CD4-positive, alpha-beta T cell treated with Interleukin-6 at 100 ng/mL for 8 hours (primary cell): ENCODE measurements around the gene PARP12.
"Not testable (repeated sequence)": the region's sequence is repeated elsewhere in the genome, so short reads cannot be mapped to it uniquely, and the experiment has no call there.

Experiments used
- DNase-seq: peaks from one replicate; pipeline ENCODE4 v3.0.0-alpha.2; 2020; ENCODE audit warnings: mixed read lengths, low spot score

Gene PARP12

DNA sequence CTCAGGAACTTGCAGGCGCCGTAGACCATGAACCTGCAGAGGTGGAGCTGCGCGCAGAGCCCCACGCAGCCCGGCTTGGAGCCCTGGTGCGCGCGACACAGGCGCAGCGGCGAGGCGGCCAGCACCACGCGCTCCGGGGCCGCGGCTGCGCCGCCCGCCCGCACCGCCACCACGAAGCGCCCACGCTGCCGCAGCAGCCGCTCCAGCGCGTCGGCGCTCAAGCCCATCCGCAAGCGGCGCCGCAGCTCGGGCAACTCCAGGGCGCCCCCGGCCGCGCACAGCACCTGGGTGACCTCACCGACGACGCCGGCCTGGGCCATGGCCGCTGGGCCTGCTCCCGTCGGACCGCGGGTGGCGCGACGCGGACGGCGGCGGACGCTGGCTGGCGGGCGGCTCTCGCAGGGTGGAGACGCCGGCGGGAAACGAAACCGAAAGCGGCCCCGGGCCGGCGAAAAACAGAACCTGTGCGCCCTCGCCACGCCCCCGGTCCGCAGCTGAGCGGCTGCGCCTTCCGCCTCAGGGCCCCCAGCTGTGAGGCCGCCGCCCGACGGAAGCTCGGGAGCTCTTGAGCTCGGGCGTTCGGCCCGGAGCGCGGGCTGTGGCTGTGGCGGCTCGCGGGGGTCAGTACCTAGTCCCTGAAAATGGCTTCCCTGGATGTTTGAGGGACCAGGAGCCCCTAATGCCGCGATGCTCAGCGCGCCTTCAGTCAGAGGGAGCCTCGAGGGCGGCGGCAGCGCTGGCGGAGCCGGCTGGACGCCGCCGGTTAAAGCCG, at the start of gene PARP12:
PARP12 (minus strand) TSS at position 424 of the 772 bp plus-strand sequence; CDS start at position 320, 104 bp downstream.
- peak; percentile 85 for DNase-seq

DNA sequence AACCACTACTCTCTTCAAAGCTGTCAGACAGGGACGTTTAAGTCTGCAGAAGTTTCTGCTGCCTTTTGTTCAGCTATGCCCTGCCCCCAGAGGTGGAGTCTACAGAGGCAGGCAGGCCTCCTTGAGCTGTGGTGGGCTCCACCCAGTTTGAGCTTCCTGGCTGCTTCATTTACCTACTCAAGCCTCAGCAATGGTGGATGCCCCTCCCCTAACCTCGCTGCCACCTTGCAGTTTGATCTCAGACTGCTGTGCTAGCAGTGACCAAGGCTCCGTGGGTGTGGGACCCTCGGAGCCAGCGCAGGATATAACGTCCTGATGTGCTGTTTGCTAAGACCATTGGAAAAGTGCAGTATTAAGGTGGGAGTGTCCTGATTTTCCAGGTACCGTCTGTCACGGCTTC, 46.0 kb upstream of the PARP12 start:
- DNase-seq: not testable (repeated sequence)

DNA sequence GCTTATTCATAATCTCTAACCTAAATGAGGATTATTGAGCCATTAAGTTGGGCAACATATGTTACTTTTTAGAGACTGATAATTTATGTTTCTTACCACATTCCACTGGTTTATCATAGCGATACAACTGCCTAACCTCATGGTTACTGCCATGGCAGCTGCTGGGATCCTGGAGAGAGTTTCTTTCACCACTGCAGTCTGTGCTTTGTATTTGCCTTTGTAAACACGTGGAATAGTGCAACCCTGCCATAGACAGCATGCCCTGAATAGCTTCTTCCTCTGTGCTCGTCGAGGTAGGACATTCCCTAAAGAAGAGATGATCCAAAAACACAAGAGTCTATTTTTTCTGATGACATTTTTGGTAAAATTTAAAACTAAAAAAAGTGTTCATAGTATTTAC, 33.7 kb upstream of the PARP12 start:
- DNase-seq: no peak

DNA sequence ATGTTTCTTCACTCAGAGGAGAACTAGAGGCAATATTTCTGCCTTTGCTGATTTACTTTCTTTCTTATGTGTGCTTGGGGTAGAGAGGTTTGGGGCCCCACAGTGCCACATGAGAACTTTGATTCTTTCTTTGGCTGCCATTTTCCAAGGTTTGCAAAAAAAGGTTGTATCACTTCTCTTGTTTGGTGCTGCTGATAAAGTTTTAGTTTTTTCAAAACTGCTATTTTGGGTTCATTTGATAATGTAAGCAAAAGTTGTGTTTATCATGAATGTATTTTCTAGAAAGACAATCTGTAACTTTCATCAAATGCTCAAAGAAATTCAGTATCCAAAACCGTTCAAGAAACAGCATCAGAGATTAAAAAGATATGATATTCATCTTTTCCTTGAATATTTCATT, 30.6 kb upstream of the PARP12 start:
- no peak for DNase-seq

GRCh38 chr7:140085447-140085846, 22.7 kb upstream of the PARP12 start:
- DNase-seq: no peak

GRCh38 chr7:140084972-140085371, 22.2 kb upstream of the PARP12 start:
- DNase-seq: peak; percentile 15

DNA sequence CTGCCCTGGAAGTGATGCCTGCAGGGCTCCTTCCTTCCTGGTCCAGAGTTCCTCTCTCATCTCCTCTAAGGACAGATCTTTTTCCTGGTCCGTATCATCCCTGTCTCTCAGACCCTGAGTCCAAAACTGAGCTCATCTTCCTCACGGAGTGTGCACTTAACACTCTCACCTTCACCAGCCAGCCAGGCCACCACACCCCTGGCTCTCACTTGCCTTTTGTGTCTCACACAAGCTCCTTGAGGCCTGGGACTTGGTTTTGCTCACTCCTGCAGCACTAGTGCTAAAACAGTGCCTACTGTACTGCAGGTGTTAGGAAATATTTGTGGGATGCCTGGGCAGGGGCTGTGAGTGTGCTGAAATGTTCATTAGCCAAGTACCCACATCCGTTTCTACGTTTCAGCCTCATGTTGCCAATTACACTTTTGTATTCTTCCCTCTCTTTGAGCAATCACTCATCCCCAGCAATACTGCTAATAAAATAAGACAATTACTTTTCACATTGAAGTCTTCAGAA, 21.4 kb upstream of the PARP12 start:
- DNase-seq: no peak

DNA sequence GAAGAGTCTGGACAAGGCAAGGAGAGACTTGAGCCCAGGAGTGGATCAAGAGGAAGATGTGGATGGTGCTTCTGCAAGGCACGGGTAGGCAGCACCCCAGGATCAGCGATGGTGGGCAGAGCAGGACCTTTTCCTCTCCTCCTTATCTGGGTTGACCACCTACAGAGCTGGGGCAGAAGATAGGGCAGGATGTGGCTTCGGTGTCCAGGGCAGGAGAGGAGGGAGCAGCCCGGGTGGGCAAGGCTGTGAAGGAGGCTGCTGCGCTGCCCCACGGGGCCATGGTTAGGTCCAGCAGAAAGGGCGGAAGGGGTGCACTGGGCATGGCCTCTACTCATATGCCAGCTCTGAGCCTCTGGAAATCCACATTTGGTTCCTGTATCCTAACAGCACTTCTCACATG, 20.0 kb upstream of the PARP12 start:
- no peak for DNase-seq

DNA sequence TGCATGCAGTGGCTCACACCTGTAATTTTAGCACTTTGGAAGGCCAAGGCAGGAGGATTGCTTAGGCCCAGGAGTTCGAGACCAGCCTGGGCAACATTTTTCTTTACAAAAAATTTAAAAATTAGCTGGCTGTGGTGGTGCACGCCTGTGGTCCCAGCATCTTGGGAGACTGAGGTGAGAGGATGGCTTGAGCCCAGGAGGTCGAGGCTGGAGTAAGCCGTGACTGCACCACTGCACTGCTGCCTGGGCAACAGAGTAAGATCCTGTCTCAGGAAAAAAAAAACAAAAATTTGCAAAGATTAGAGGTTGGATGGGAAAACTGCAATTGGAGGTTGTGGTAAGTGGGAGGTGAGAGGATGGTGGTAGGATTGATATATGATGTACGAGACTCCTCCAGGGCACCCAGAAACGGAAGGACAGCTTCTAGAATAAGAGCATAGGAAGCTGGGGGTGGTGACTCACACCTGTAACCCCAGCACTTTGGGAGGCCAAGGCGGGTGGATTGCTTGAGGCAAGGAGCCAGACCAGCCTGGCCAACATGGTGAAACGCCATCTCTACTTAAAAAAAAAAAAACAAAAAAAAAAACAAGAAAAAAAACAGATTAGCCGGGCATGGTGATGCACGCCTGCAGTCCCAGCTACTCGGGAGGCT, 19.1 kb upstream of the PARP12 start:
- DNase-seq: no peak

- DNase-seq: no peak
Observed at GRCh38 chr7:140080919-140081318, 18.2 kb upstream of the PARP12 start.

GRCh38 chr7:140079121-140079536, 16.4 kb upstream of the PARP12 start:
- no peak for DNase-seq

DNA sequence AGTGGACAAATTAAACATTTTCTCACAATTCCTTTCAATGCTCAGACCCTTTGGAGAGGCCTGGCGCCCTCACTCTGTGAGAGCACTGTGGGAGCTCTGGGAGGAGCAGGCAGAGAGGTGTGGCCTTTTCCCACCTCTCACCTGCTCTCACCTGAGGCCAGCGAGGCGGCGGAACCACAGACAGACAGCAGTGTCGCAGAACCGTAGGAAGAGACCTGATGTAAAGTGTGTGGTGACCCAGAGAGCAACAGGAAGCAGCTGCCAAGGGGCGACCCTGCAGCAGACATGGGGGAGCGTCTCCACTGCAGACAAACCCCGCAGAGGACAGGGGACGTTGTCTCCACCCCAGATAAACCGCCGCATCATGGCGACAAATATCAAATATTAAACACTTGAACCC, 15.6 kb upstream of the PARP12 start:
- DNase-seq: no peak

GRCh38 chr7:140074780-140075179, 12.0 kb upstream of the PARP12 start:
- DNase-seq: no peak

DNA sequence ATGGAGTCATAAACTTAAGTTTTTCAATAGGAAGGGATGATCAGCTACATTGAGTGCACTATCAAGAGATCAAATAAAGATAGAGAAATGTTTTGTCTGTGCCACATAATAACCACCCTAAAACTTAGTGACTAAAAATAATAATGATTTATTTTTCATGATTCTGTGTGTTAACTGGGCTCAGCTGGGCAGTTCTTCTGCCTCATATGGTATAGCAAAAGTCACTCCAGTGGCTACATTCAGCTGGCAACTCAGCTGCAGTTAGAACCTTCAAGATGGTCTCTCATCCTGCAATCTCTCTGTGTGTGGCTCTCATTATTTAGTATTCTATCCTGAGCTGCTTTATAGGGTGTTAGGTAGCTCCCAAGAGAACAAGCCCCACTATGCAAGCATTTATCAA, 7.8 kb upstream of the PARP12 start:
- no peak for DNase-seq

GRCh38 chr7:140069298-140069949, 6.7 kb upstream of the PARP12 start:
- peak; percentile 18 for DNase-seq

- DNase-seq: no peak
Observed at GRCh38 chr7:140068033-140068432, 5.3 kb upstream of the PARP12 start.

- DNase-seq: no peak
Observed at GRCh38 chr7:140067052-140067451, 4.3 kb upstream of the PARP12 start.

GRCh38 chr7:140062118-140062527, 628 bp downstream of the PARP12 start:
- peak; percentile 38 for DNase-seq

DNA sequence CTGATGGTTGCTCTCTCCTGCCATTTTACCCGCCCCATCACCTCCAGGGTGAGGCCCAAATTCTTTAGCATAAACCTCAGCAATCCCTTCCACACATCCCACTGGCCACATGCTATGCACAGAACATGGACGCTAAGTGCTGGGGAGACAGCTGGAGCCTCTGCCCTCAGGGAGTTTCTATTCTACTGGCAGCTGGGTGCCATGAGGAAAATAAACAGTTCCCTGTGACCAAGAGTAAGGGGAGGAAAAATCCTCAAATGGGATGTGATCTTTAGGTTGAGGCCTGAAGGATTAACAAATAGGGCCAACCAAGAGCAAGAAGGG, 1.2 kb downstream of the PARP12 start:
- no peak for DNase-seq

GRCh38 chr7:140060788-140061606, 1.8 kb downstream of the PARP12 start:
- no peak for DNase-seq

DNA sequence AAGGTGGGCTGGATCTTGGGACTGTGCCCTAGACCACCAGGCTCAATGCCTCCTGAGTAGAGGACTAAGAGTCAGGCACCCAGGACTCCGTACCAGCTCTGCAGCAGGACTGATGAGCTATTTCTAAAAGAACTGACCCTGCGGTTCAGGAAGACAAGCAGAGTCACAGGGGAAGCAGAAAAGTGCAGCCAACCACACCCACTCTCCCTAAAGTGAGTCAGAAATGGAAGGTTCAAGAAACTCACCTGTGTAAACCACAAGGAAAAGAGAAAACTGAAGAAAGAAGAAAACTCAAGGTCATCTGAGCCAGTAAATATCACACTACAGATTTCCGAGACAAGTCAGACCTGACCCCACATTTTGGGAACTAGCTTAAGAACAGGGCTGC, 2.5 kb downstream of the PARP12 start:
- DNase-seq: no peak
